ENCODE data around the gene RNF112. TPM values are rescaled to one million over a fixed set of nuclear protein-coding genes. Genes with fewer than 3 reads are reported as not detected.

Gene RNF112
- total RNA-seq, 1 experiment from 2014 or later: 4.9 TPM

DNA sequence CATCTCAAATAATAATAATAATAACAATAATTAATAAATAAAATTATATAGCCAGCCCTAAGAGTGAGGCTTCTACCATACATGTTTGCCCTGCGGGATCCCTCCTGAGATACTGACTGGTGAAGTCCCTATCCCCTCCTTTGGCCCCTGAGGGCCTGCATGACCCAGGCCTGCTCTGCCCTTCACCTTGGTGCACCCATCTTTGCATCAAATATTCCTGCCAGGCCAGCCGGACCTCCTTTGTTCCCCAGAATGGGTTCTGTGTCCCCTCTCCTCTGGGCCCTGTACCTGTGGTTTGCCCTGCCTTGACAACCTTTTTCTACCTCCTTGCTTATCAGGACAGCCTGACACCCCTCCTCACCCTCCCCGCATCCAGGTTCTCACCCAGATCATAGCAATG is 2.0 kb upstream of the RNF112 start:
- Mint-ChIP-seq H3K9me3 (no peaks in the 10 kb centered on the region), H3K27ac (no peak overlapping the region), H3K36me3 (no peaks in the 10 kb centered on the region), H3K27me3 (ENCODE audit: low read depth) (no peaks in the 10 kb centered on the region), H3K4me3 (no peak overlapping the region), H3K4me1 (peaks cover 19% of the 10 kb centered on the region)
- ChIA-PET CTCF (interaction anchor here (1.9 kb wide), 1 partner anchor 31 kb away, joined by 5 read pairs; the partner anchor contains the start of gene MAPK7), POLR2A (no interaction called here)
- TF ChIP-seq, protein P1, sequence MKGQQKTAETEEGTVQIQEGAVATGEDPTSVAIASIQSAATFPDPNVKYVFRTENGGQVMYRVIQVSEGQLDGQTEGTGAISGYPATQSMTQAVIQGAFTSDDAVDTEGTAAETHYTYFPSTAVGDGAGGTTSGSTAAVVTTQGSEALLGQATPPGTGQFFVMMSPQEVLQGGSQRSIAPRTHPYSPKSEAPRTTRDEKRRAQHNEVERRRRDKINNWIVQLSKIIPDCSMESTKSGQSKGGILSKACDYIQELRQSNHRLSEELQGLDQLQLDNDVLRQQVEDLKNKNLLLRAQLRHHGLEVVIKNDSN (CRISPR knock-in tag; IDR thresholded peaks at IDR 0.05): no peak
- TF ChIP-seq JAZF1 (CRISPR knock-in tag; IDR thresholded peaks at IDR 0.05) (no peak), TEAD4 (CRISPR knock-in tag; IDR thresholded peaks at IDR 0.05) (no peak), ELF4 (CRISPR knock-in tag; IDR thresholded peaks at IDR 0.05; ENCODE audit: low read depth) (no peak), OVOL2 (CRISPR knock-in tag; IDR thresholded peaks at IDR 0.05; ENCODE audit: borderline replicate concordance) (no peak), ATF1 (CRISPR knock-in tag; IDR thresholded peaks at IDR 0.05) (no peak), NR2C2 (CRISPR knock-in tag; IDR thresholded peaks at IDR 0.05) (no peak), FOXP1 (CRISPR knock-in tag; IDR thresholded peaks at IDR 0.05; ENCODE audit: borderline replicate concordance) (no peak)
- TF ChIP-seq, protein P2, sequence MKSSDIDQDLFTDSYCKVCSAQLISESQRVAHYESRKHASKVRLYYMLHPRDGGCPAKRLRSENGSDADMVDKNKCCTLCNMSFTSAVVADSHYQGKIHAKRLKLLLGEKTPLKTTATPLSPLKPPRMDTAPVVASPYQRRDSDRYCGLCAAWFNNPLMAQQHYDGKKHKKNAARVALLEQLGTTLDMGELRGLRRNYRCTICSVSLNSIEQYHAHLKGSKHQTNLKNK (CRISPR knock-in tag; IDR thresholded peaks at IDR 0.05): no peak
- TF ChIP-seq, protein P3, sequence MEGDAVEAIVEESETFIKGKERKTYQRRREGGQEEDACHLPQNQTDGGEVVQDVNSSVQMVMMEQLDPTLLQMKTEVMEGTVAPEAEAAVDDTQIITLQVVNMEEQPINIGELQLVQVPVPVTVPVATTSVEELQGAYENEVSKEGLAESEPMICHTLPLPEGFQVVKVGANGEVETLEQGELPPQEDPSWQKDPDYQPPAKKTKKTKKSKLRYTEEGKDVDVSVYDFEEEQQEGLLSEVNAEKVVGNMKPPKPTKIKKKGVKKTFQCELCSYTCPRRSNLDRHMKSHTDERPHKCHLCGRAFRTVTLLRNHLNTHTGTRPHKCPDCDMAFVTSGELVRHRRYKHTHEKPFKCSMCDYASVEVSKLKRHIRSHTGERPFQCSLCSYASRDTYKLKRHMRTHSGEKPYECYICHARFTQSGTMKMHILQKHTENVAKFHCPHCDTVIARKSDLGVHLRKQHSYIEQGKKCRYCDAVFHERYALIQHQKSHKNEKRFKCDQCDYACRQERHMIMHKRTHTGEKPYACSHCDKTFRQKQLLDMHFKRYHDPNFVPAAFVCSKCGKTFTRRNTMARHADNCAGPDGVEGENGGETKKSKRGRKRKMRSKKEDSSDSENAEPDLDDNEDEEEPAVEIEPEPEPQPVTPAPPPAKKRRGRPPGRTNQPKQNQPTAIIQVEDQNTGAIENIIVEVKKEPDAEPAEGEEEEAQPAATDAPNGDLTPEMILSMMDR (IDR thresholded peaks at IDR 0.05): no peak
- TF ChIP-seq, protein P4, sequence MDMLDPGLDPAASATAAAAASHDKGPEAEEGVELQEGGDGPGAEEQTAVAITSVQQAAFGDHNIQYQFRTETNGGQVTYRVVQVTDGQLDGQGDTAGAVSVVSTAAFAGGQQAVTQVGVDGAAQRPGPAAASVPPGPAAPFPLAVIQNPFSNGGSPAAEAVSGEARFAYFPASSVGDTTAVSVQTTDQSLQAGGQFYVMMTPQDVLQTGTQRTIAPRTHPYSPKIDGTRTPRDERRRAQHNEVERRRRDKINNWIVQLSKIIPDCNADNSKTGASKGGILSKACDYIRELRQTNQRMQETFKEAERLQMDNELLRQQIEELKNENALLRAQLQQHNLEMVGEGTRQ (CRISPR knock-in tag; IDR thresholded peaks at IDR 0.05): no peak
- TF ChIP-seq, protein P5, sequence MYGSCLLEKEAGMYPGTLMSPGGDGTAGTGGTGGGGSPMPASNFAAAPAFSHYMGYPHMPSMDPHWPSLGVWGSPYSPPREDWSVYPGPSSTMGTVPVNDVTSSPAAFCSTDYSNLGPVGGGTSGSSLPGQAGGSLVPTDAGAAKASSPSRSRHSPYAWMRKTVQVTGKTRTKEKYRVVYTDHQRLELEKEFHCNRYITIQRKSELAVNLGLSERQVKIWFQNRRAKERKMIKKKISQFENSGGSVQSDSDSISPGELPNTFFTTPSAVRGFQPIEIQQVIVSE (CRISPR knock-in tag; IDR thresholded peaks at IDR 0.05; ENCODE audit: borderline replicate concordance): no peak
- TF ChIP-seq, protein P6, sequence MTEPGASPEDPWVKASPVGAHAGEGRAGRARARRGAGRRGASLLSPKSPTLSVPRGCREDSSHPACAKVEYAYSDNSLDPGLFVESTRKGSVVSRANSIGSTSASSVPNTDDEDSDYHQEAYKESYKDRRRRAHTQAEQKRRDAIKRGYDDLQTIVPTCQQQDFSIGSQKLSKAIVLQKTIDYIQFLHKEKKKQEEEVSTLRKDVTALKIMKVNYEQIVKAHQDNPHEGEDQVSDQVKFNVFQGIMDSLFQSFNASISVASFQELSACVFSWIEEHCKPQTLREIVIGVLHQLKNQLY (CRISPR knock-in tag; IDR thresholded peaks at IDR 0.05): no peak
- ATAC-seq: no peak
- no peak for DNase-seq (ENCODE audit: low spot score)

DNA sequence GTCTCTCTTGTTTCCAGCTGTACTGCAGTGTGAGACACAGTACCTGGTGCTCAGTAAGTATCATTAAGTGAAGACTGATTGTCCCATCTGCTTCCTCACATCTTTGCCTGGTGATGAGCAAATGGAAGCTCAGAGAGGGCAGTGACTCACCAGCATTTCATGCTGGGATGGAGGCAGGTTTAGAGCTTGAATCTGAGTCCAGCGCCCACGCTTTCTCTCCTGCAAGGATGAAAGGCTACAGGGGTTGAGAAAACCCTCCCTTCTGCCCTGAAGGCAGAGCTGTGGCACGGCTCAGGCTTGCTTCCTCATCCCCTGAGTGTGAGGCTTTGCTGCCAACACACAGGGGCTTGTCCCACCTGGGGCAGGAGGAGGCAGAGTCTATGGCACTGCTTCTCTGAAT is 1.5 kb upstream of the RNF112 start:
- H3K27me3 Mint-ChIP-seq (ENCODE audit: low read depth): no peaks in the 10 kb centered on the region
- no peak overlapping the region for H3K27ac Mint-ChIP-seq
- H3K4me3 Mint-ChIP-seq: no peak overlapping the region
- no peaks in the 10 kb centered on the region for H3K9me3 Mint-ChIP-seq
- ChIA-PET POLR2A (no interaction called here), CTCF (interaction anchor here (1.9 kb wide), 1 partner anchor 32 kb away, joined by 5 read pairs; the partner anchor contains the start of gene MAPK7)
- H3K36me3 Mint-ChIP-seq: no peaks in the 10 kb centered on the region
- H3K4me1 Mint-ChIP-seq: peaks cover 19% of the 10 kb centered on the region
- DNase-seq (ENCODE audit: low spot score): no peak
- ATAC-seq: no peak
- TF ChIP-seq SP1 (CRISPR knock-in tag; conservative IDR thresholded peaks at IDR 0.05) (no peak), RELA (CRISPR knock-in tag; IDR thresholded peaks at IDR 0.05; ENCODE audit: borderline replicate concordance) (no peak), TP53 (CRISPR knock-in tag; IDR thresholded peaks at IDR 0.05) (no peak), ZBTB21 (CRISPR knock-in tag; IDR thresholded peaks at IDR 0.05; ENCODE audit: borderline replicate concordance) (no peak), GTF2I (CRISPR knock-in tag; conservative IDR thresholded peaks at IDR 0.05) (no peak), ESRRA (CRISPR knock-in tag; IDR thresholded peaks at IDR 0.05; ENCODE audit: borderline replicate concordance) (no peak), ZNF317 (CRISPR knock-in tag; IDR thresholded peaks at IDR 0.05; ENCODE audit: borderline replicate concordance, low read depth) (no peak), ZNF219 (CRISPR knock-in tag; IDR thresholded peaks at IDR 0.05; ENCODE audit: borderline replicate concordance) (no peak), PRRX2 (CRISPR knock-in tag; IDR thresholded peaks at IDR 0.05) (no peak)
- TF ChIP-seq, protein P4 (CRISPR knock-in tag; IDR thresholded peaks at IDR 0.05): no peak
- TF ChIP-seq, protein P7, sequence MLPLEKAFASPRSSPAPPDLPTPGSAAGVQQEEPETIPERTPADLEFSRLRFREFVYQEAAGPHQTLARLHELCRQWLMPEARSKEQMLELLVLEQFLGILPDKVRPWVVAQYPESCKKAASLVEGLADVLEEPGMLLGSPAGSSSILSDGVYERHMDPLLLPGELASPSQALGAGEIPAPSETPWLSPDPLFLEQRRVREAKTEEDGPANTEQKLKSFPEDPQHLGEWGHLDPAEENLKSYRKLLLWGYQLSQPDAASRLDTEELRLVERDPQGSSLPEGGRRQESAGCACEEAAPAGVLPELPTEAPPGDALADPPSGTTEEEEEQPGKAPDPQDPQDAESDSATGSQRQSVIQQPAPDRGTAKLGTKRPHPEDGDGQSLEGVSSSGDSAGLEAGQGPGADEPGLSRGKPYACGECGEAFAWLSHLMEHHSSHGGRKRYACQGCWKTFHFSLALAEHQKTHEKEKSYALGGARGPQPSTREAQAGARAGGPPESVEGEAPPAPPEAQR (CRISPR knock-in tag; IDR thresholded peaks at IDR 0.05): no peak
- TF ChIP-seq, protein P8, sequence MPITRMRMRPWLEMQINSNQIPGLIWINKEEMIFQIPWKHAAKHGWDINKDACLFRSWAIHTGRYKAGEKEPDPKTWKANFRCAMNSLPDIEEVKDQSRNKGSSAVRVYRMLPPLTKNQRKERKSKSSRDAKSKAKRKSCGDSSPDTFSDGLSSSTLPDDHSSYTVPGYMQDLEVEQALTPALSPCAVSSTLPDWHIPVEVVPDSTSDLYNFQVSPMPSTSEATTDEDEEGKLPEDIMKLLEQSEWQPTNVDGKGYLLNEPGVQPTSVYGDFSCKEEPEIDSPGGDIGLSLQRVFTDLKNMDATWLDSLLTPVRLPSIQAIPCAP (CRISPR knock-in tag; IDR thresholded peaks at IDR 0.05): no peak
- TF ChIP-seq, protein P5 (CRISPR knock-in tag; IDR thresholded peaks at IDR 0.05; ENCODE audit: borderline replicate concordance): no peak
- TF ChIP-seq, protein P9, sequence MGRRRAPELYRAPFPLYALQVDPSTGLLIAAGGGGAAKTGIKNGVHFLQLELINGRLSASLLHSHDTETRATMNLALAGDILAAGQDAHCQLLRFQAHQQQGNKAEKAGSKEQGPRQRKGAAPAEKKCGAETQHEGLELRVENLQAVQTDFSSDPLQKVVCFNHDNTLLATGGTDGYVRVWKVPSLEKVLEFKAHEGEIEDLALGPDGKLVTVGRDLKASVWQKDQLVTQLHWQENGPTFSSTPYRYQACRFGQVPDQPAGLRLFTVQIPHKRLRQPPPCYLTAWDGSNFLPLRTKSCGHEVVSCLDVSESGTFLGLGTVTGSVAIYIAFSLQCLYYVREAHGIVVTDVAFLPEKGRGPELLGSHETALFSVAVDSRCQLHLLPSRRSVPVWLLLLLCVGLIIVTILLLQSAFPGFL (CRISPR knock-in tag; IDR thresholded peaks at IDR 0.05; ENCODE audit: borderline replicate concordance): no peak
